ENCODE results near the gene SPSB1.

Gene SPSB1

GRCh38 chr1:9302745-9303524 lies 10.2 kb downstream of the SPSB1 start:
- DNase-seq: no peak

- no peak for DNase-seq
These were observed 11.2 kb downstream of the SPSB1 start for GRCh38 chr1:9303916-9304315.

- DNase-seq: no peak
These were observed 12.5 kb downstream of the SPSB1 start for GRCh38 chr1:9305216-9305615.

GRCh38 chr1:9306006-9306405 lies 13.3 kb downstream of the SPSB1 start:
- DNase-seq: no peak

- DNase-seq: no peak
These were observed 14.6 kb downstream of the SPSB1 start for GRCh38 chr1:9307303-9307702.

- DNase-seq: no peak
These were observed 15.6 kb downstream of the SPSB1 start for GRCh38 chr1:9308236-9308785.

- DNase-seq: no peak
These were observed 16.4 kb downstream of the SPSB1 start for GRCh38 chr1:9309080-9309479.

GRCh38 chr1:9309991-9310390 lies 17.3 kb downstream of the SPSB1 start:
- DNase-seq: no peak

GRCh38 chr1:9311029-9311428 lies 18.3 kb downstream of the SPSB1 start:
- no peak for DNase-seq

GRCh38 chr1:9311479-9311878 lies 18.8 kb downstream of the SPSB1 start:
- no peak for DNase-seq

- DNase-seq: no peak
These were observed 19.6 kb downstream of the SPSB1 start for GRCh38 chr1:9312168-9312720.

GRCh38 chr1:9313576-9313975 lies 20.9 kb downstream of the SPSB1 start:
- no peak for DNase-seq

- no peak for DNase-seq
These were observed 21.4 kb downstream of the SPSB1 start for GRCh38 chr1:9314111-9314510.

GRCh38 chr1:9314711-9315379 lies 22.2 kb downstream of the SPSB1 start:
- DNase-seq: no peak

- DNase-seq: no peak
These were observed 22.9 kb downstream of the SPSB1 start for GRCh38 chr1:9315411-9316079.

GRCh38 chr1:9316080-9316444 lies 23.4 kb downstream of the SPSB1 start:
- no peak for DNase-seq

- DNase-seq: no peak
These were observed 23.8 kb downstream of the SPSB1 start for GRCh38 chr1:9316512-9316911.

- DNase-seq: no peak
These were observed 24.4 kb downstream of the SPSB1 start for GRCh38 chr1:9317072-9317471.

- peak; percentile 63 for DNase-seq
These were observed 25.1 kb downstream of the SPSB1 start for GRCh38 chr1:9317591-9318417.

- no peak for DNase-seq
These were observed 26.6 kb downstream of the SPSB1 start for GRCh38 chr1:9319208-9319788.

GRCh38 chr1:9319789-9320519 lies 27.3 kb downstream of the SPSB1 start:
- peak; percentile 32 for DNase-seq
